T47D (cell line): ENCODE results near the gene RAB40C.

Experiments
- DNase-seq, 2 experiments: peaks; one replicate each; pipeline versions ENCODE4 v3.0.0 to v3.0.0-alpha.2; 2011 to 2012; ENCODE audit warnings: low read depth in 1 of 2, low spot score in 1 of 2
- JUND ChIP-seq: IDR thresholded peaks from 2 replicates; pipeline ENCODE4 v1.6.1; 2012; ENCODE audit warnings: low read depth
- in situ Hi-C: cut with HindIII; loops from 2 replicates; pipeline ENCODE4 v1.10.0; 2016; ENCODE audit warnings: low sequenced_read_pairs, low pct_unique_long_range_greater_than_20kb

RAB40C gene, protein sequence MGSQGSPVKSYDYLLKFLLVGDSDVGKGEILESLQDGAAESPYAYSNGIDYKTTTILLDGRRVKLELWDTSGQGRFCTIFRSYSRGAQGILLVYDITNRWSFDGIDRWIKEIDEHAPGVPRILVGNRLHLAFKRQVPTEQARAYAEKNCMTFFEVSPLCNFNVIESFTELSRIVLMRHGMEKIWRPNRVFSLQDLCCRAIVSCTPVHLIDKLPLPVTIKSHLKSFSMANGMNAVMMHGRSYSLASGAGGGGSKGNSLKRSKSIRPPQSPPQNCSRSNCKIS

DNA sequence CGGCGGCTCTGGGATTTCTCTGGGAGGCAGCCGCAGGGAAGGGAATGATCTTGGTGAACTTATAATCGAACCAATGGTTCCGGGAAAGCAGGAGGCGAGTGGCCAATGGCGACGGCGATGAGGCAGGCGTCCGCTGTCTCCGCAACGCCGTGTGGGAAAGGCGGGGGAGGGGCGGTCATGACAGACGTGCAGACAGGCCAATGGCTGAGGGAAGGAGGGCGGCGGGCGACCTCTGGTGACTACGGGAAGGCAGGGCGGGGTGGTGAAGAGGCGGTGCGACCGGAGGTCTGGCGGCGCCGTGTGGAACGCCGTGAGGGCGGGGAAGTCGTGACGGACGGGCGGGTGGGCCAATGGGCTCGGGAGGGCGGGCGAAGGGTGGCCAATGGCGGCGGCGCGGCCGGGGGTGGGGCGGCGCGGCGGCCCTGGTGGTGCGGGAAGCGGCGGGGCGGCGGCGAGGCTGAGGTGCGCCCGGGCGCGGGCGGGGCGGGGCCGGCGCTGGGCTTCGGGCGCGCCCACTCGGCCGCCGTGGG, at the start of gene RAB40C:
Gene RAB40C (plus strand): TSS at position 409 of the 530 bp plus-strand sequence. CDS start 226 bp downstream, outside the sequence.
- DNase-seq: peak; percentile 93 to 98
- in situ Hi-C loops: no loop called here
- no peak for TF ChIP-seq JUND

DNA sequence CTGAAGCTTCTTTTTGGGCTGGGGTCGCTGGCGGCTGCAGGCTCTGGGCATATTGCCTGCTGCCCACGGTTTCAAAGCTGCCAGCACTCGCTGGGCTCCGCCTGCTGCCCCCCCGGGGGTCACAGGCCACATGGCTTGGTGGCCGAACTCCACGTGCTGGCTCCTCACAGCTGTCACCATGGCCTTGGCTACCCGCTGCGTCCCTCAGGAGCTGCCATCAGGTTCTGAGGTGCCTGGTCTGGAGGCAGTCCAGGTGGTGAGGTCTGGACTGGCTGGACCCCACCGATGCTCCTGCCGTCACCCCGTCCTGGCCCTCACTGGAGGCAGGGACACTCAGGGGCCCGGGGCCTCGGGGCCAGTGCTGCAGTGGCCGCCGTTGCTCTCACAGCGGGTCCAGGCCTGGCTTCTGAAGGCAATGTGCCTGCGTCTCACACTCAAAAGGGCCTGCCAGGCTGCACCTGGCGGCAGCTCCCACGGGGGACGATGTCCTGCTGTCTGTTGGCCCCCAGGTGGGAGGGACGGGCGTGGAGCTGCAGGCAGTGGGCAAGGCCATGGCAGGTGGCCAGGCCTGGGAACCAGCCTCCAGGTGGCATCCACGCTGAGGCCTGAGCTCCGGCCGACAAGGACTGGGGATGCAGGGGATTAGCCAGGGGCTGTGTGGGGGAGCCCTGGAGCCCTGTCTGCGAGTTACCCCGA, 49.1 kb upstream of the RAB40C start:
- in situ Hi-C loops: no loop called here
- no peak for DNase-seq
- no peak for TF ChIP-seq JUND

DNA sequence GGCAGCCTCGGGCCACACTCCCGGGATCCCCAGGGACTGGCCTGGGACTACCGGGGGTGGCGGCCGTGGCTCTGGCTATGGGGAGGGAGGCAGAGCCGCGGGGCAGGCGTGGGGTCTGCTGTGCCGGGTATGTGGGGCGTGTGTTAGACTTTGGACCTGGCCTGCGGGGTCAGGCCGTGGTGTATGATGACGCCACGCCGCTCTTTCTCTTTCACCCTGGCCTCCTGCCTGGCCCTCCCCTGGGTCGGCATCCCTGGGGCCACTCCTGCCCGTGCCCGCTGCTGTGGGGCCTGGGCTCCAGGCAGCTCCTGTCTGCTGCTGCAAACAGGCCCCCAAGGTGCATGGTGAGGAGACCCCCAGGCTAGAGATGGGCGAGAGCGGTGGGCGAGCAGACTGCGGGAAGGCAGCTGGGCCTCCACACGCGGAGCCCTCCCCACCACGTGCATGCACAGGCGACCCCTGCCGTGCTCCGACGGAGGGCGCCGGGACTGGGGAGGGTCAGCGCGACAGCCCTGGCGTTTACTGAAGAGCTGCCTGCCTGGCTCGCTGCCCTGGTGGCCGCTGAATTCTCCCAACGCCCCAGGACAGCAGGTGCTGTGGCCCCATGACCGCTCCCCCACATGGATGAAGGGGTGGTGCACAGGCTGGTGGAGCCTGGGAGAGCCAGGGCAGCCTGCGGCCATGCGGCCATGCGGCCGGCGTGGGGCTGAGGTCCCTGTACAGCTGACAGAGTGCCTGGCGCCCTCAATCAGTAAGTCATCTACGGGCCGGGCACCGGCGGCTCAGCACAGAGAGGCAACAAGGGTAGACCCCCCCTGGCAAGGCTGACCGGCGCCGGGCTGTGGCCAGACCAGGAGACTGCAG, 46.3 kb upstream of the RAB40C start:
- in situ Hi-C loops: no loop called here
- no peak for TF ChIP-seq JUND
- no peak for DNase-seq

DNA sequence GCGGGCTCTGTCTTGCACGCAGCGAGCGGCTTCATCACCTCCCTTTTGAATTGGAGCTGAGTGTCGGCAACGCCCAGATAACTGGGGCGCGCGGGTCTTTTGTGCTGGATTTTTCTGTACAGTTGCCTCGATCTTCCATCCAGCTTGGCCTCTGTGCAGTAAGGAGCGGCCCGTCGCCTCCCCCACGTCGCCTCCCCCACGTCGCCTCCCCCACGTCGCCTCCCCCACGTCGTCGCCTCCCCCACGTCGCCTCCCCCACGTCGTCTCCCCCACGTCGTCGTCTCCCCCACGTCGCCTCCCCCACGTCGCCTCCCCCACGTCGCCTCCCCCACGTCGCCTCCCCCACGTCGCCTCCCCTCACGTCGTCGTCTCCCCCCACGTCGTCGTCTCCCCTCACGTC, 45.3 kb upstream of the RAB40C start:
- no peak for TF ChIP-seq JUND
- in situ Hi-C loops: no loop called here
- DNase-seq: no peak

DNA sequence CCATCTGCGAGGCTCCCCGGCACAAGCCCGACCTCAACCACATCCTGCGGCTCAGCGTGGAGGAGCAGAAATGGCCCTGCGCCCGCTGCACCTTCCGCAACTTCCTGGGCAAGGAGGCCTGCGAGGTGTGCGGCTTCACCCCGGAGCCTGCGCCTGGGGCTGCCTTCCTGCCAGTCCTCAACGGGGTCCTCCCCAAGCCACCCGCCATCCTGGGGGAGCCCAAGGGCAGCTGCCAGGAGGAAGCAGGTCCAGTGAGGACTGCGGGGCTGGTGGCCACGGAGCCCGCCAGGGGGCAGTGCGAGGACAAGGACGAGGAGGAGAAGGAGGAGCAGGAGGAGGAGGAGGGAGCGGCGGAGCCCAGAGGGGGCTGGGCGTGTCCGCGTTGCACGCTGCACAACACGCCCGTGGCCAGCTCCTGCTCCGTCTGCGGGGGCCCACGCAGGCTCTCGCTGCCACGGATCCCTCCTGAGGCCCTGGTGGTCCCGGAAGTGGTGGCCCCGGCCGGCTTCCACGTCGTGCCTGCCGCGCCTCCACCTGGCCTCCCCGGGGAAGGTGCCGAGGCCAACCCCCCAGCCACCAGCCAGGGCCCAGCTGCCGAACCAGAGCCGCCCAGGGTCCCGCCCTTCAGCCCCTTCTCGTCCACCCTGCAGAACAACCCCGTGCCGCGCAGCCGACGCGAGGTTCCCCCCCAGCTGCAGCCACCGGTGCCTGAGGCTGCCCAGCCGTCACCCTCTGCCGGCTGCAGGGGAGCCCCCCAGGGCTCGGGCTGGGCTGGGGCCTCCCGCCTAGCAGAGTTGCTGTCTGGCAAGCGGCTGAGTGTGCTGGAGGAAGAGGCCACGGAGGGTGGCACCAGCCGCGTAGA, 42.7 kb upstream of the RAB40C start:
- DNase-seq: no peak
- no peak for TF ChIP-seq JUND
- in situ Hi-C loops: no loop called here

DNA sequence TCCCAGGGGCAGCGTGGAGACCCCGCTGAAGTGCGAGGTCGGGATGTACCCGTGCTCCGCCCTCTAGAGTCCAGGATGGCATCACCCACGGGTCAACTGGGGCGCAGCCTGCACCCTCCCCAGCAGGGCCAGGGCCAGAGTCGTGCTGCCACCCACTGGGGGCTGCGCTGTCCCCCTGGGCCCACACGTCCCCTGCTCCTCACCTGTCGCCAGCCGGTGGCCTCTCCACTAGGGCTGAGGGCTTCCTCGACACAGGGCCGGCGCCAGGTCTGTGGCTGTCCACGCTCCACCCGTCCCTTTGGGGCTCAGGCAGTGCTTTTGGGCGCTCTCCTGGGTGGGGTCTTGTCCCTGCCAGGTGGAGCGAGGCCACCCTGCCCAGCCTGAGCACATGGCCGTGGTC, 41.3 kb upstream of the RAB40C start:
- no peak for TF ChIP-seq JUND
- in situ Hi-C loops: no loop called here
- no peak for DNase-seq

DNA sequence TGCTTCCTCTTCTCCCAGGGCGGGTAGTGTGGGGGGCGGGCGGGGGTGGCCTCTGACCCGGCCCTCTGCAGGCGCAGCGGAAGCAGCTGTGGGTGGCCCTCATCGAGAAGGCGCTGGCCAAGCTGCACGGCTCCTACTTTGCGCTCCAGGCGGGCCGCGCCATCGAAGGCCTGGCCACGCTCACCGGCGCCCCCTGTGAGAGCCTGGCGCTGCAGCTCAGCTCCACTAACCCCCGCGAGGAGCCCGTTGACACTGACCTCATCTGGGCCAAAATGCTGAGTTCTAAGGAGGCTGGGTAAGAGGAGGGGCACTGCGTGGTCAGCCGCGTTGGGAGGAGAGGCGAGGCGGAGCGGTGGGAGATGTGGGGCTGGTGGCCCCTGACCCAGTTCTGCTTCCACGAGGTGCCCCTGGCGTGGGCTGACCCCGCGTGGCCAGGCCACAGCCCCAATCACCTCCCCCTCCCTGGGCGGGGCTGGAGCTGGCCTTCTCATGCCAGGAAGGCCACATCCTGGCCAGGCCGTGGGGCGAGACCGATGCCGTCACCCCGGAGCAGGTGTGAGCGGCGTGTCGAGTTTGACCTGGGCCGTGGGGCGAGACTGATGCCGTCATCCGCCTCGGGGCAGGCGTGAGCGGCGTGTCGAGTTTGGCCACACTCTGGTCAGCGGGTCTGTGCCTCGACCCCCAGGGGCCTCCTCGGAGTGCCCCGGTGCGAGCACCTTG, 40.2 kb upstream of the RAB40C start:
- DNase-seq: no peak
- TF ChIP-seq JUND: no peak
- in situ Hi-C loops: no loop called here

DNA sequence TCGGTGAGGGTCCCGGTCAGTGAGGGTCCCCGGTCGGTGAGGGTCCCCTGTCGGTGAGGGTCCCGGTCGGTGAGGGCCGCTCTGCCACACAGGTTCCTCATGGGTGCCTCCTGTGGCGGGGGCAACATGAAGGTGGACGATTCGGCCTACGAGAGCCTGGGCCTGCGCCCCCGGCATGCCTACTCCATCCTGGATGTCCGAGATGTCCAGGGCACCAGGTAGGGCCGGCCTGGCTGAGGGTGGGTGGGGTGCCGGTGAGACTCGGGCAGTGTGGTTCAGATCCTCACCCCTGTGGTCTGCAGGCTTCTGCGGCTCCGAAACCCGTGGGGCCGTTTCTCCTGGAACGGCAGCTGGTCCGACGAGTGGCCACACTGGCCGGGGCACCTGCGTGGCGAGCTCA, 38.7 kb upstream of the RAB40C start:
- no peak for DNase-seq
- in situ Hi-C loops: no loop called here
- no peak for TF ChIP-seq JUND

DNA sequence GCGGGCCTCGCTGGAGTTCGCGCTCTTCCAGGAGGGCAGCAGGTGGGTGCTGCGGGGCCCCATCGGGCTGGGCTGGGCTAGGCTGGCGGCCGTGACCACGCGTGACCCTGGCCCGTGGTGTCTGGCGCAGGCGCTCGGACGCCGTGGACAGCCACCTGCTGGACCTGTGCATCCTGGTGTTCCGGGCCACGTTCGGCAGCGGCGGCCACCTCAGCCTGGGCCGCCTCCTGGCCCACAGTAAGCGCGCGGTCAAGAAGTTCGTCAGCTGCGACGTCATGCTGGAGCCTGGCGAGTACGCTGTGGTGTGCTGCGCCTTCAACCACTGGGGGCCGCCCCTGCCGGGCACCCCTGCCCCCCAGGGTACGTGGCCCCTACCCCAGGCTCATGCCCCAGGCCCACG, 37.7 kb upstream of the RAB40C start:
- in situ Hi-C loops: no loop called here
- no peak for TF ChIP-seq JUND
- no peak for DNase-seq

DNA sequence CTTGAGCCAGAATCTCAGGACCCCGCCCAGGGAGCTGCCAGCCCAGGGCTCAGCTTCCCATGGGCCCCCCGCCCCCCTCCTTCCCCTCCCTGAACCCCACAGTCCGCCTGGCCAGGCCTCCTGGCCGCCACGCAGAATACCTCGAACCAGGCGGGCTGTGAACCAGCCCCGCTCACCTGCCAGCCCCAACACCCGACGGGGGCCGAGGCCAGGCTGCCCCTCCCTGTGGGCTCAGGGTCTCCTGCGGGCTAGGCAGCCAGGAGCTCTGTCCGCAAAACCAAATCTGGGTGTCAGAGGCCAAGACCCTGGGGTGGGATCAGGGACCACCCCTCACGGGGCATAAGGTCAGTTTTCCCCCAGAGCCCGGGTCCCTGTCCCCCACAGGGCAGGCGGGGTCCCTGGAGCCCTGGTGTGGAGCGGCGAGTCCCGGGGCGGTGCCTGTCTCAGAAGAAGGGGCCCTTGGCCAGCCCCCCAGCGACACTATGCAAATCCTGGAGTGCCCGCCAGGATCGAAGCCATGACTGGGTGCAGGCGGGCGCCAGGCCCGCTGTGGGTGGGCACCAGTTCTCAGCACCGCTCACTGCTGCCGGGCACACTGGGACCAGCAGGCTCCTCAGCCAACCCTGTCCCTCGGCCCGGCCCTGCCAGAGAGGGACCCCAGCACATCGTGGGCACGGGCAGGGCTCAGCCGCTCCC, 36.1 kb upstream of the RAB40C start:
- in situ Hi-C loops: no loop called here
- no peak for TF ChIP-seq JUND
- DNase-seq: no peak

DNA sequence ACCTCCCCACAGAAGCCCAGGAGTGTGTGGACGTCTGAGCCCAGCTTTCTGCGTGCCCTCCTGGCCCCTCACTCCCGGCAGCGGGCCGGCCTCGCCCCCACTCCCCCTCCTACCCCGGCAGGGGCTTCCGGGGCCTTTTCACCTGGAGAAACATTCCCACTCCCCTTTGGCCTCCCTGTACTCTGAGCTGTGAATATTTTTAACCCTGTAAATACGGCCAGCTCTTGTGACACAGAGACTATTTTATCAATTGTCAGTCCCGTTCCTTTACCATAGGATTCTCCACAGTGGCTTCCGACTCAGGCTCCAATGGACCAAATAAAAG, 35.6 kb upstream of the RAB40C start:
- in situ Hi-C loops: no loop called here
- DNase-seq: no peak

More for the DNA sequence above, 35.6 kb upstream of the RAB40C start:
- TF ChIP-seq JUND: no peak
